Prostate gland (tissue), 2 donors: ENCODE measurements around the gene ANKRD10.

ENCODE experiments used
- CTCF ChIP-seq, 4 experiments: fragments of 200-600 bp in 2 of 4; fragments of 450-650 bp in 2 of 4; sonication (generic) in 2 of 4; IDR thresholded peaks; 1 replicate in 3 of 4; 2 replicates in 1 of 4; pipeline ENCODE4 v1.5.1; 2016 to 2019; ENCODE audit warnings: antibody characterized with exemption in 4 of 4, mild to moderate bottlenecking in 2 of 4, moderate library complexity in 2 of 4
- POLR2A ChIP-seq: fragments of 450-650 bp; IDR thresholded peaks from one replicate; pipeline ENCODE4 v1.6.1; 2016; ENCODE audit warnings: antibody characterized with exemption, mild to moderate bottlenecking
- POLR2AphosphoS5 ChIP-seq: sonication (generic); formaldehyde crosslinking; IDR thresholded peaks from one replicate; pipeline ENCODE4 v1.6.1; 2017; ENCODE audit warnings: antibody characterized with exemption

DNA sequence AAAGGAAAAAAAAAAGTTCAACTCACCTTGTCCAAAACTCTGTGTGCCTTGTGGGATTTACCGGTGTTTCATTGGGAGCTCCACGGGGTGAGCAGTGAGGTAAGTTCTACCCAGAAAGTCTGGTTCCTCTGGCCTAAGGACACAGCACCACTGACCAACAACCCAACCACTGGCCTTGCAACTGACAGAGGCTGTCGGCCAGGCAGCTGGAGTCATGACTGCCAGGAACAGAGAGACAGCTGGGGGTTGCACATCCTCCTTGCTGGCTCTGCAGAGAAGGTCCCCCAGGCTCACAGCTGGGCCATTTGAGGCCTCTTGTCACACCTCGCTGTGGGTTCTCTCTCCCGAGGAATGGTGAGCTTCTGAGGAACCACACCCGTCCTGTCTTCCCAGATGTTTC is 59.5 kb downstream of the ANKRD10 start:
- TF ChIP-seq CTCF (IDR thresholded peaks at IDR 0.05) = no peak
- TF ChIP-seq POLR2A = no peak
- no peak for TF ChIP-seq POLR2AphosphoS5
